ENCODE data around the gene DHTKD1. TPM values are rescaled to one million over a fixed set of nuclear protein-coding genes. Genes with fewer than 3 reads are reported as not detected.

The DHTKD1 gene
- 9.2 and 20.2 TPM in 2 replicates for total RNA-seq (2014; rRNA removed; shearing (Covaris generic))

GRCh38 chr10:12068449-12069269 is at the start of gene DHTKD1:
Gene DHTKD1 (plus strand): TSS chr10:12068954. CDS start chr10:12069034, 80 bp downstream.
- peak; percentile 93 for DNase-seq (ENCODE audit: low read depth)

GRCh38 chr10:12019283-12019971 is 49.3 kb upstream of the DHTKD1 start:
- DNase-seq (ENCODE audit: low read depth): no peak

- DNase-seq (ENCODE audit: low read depth): no peak
Observed at GRCh38 chr10:12020574-12020973, 48.2 kb upstream of the DHTKD1 start.

- no peak for DNase-seq (ENCODE audit: low read depth)
Observed at GRCh38 chr10:12022580-12023257, 46.0 kb upstream of the DHTKD1 start.

- DNase-seq (ENCODE audit: low read depth): no peak
Observed at GRCh38 chr10:12025591-12025990, 43.2 kb upstream of the DHTKD1 start.

- no peak for DNase-seq (ENCODE audit: low read depth)
Observed at GRCh38 chr10:12027539-12027938, 41.2 kb upstream of the DHTKD1 start.

GRCh38 chr10:12031404-12031803 is 37.4 kb upstream of the DHTKD1 start:
- no peak for DNase-seq (ENCODE audit: low read depth)

GRCh38 chr10:12036073-12036655 is 32.6 kb upstream of the DHTKD1 start:
- no peak for DNase-seq (ENCODE audit: low read depth)

GRCh38 chr10:12041766-12042408 is 26.9 kb upstream of the DHTKD1 start:
- peak; percentile 34 for DNase-seq (ENCODE audit: low read depth)

- DNase-seq (ENCODE audit: low read depth): peak; percentile 4
Observed at GRCh38 chr10:12042409-12042796, 26.4 kb upstream of the DHTKD1 start.

- peak; percentile 90 for DNase-seq (ENCODE audit: low read depth)
Observed at GRCh38 chr10:12042797-12043651, 25.7 kb upstream of the DHTKD1 start, which contains the start of gene UPF2. Gene UPF2 (minus strand): TSS chr10:12042809. CDS start chr10:12035423, 7,386 bp downstream.

GRCh38 chr10:12045596-12045995 is 23.2 kb upstream of the DHTKD1 start:
- no peak for DNase-seq (ENCODE audit: low read depth)

GRCh38 chr10:12048547-12048946 is 20.2 kb upstream of the DHTKD1 start:
- DNase-seq (ENCODE audit: low read depth): no peak

- no peak for DNase-seq (ENCODE audit: low read depth)
Observed at GRCh38 chr10:12050528-12050927, 18.2 kb upstream of the DHTKD1 start.

GRCh38 chr10:12051241-12051640 is 17.5 kb upstream of the DHTKD1 start:
- no peak for DNase-seq (ENCODE audit: low read depth)

GRCh38 chr10:12055732-12056131 is 13.0 kb upstream of the DHTKD1 start:
- no peak for DNase-seq (ENCODE audit: low read depth)

GRCh38 chr10:12056748-12057147 is 12.0 kb upstream of the DHTKD1 start:
- no peak for DNase-seq (ENCODE audit: low read depth)

- DNase-seq (ENCODE audit: low read depth): no peak
Observed at GRCh38 chr10:12061124-12061523, 7.6 kb upstream of the DHTKD1 start.

- no peak for DNase-seq (ENCODE audit: low read depth)
Observed at GRCh38 chr10:12062754-12063482, 5.8 kb upstream of the DHTKD1 start.

- DNase-seq (ENCODE audit: low read depth): no peak
Observed at GRCh38 chr10:12063483-12063818, 5.3 kb upstream of the DHTKD1 start.

Measured in M059J (cell line).